NCI-H2196 (cell line): ENCODE results near the gene GLS2.
A peak's percentile ranks its signal among the peaks of the same experiment; 100 is the strongest.
"Not testable (repeated sequence)": the region's sequence is repeated elsewhere in the genome, so short reads cannot be mapped to it uniquely, and the experiment has no call there.

Experiments
- DNase-seq: peaks from one replicate; lab custom pipeline; 2025; ENCODE audit not compliant: unreplicated experiment; lab: John Stamatoyannopoulos, UW

Gene GLS2

DNA sequence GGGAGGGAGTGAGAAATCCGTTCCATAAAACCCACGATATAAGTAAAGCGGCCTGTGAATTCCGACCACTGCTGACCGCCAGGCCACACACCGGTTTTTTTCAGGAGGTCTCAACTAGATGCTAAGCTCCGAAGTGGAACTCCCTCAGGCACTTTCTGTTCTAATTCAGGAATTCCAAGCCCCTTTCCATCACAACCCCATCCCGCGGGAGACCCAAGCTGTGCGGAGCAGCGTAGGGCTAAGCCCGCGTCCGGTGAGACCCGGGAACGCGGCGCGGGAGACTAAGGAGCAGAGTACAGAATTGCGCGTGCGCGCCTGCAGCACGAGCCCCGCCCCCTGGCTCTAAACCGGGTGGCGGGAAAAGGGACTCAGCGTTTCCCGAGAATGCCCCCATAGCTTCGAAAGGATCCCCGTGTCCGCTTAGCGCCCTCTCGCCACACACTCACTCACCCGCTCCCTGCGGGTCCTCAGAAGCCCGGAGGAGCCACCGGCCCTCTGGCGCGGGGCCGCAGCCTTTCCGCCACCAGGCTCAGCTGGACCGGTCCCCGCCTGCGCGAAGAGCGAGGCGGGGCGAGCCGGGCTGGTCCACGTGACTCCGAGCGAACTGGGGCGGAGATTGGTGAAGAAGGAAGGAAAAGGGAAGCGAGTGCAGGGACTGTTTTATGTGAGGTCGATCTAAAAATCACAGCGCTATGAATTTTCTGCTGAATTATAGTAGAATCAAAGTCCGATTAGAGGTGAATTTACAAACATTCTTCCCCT is 38.9 kb downstream of the GLS2 start, which contains the start of gene TIMELESS:
TIMELESS (minus strand) TSS at position 567 of the 762 bp plus-strand sequence. CDS start 15,256 bp downstream, outside the sequence.
- DNase-seq = peak; percentile 94

DNA sequence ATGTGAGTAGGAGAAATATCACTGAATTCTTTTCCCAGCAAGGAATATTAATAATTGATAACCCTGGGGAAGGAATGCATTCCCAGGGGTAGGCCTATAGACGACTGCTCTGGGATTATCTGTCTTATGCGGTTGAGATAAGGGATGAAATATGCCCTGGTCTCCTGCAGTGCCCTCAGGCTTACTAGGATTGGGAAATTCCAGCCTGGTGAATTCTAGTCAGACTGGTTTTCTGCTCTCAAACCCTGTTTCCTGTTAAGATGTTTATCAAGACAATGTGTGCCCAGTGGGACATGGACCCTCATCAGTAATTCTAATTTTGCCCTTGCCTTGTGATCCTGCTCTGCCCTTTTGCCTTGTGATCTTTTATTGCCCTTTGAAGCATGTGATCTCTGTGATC is 44.8 kb downstream of the GLS2 start:
- not testable (repeated sequence) for DNase-seq

GRCh38 chr12:56437430-56438176 is 50.4 kb downstream of the GLS2 start:
- DNase-seq = no peak

- no peak for DNase-seq
These were observed 53.1 kb downstream of the GLS2 start for GRCh38 chr12:56434828-56435227.

DNA sequence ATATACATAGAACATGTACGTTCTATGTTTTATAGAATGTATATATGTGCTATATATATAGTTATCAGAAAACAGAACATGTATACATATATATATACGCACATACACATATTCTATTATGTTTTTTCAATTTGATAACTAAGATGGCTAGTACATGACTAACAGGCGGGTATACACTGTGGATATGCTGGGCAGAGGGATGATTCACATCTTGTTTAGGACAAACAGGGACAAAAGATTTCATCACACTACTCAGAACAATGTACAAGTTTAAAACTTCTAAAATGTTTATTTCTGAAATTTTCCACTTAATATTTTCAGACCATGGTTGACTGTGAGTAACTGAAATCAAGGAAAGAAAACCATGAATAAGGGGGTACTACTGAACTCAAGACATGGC is 56.1 kb downstream of the GLS2 start:
- DNase-seq = no peak

GRCh38 chr12:56431288-56431687 is 56.7 kb downstream of the GLS2 start:
- DNase-seq = no peak

- DNase-seq = no peak
These were observed 62.0 kb downstream of the GLS2 start for GRCh38 chr12:56425940-56426438.

DNA sequence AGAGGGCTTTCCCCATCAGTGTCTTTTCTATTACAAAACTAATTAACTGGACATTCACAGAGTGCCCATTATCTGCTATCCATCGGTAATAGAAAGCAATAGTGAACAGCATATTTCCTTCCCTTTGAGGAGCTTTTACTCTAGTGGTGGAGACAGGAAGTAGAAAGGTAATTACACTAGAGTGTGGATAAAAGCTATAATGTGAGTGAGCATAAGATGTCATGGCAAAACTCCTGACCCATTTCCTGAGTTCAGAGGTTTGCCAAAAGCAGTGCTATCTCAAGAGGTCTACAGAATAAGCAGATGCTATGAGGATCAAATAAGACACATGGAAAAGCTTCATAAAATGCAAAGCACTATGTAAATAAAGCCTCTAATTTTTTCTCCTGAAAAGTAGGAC is 62.8 kb downstream of the GLS2 start:
- peak; percentile 39 for DNase-seq
